Testis (tissue), 2 donors: ENCODE measurements around the gene ALPL.

ENCODE experiments used
- CTCF ChIP-seq, 3 experiments: fragments of 450-650 bp in 2 of 3; fragments of 200-600 bp in 1 of 3; sonication (generic) in 1 of 3; IDR thresholded peaks; one replicate each; pipeline ENCODE4 v1.5.1; 2016 to 2019; ENCODE audit warnings: antibody characterized with exemption in 3 of 3, mild to moderate bottlenecking in 2 of 3, moderate library complexity in 1 of 3
- POLR2A ChIP-seq: fragments of 450-650 bp; IDR thresholded peaks from one replicate; pipeline ENCODE4 v1.6.1; 2017; ENCODE audit warnings: antibody characterized with exemption, mild to moderate bottlenecking, moderate library complexity

- TF ChIP-seq CTCF (IDR thresholded peaks at IDR 0.05) = no peak
- TF ChIP-seq POLR2A = no peak
Observed at GRCh38 chr1:21517161-21517589, 8.0 kb downstream of the ALPL start.
